ENCODE data around the gene CNTLN.
A peak's percentile ranks its signal among the peaks of the same experiment; 100 is the strongest.
"Not testable (repeated sequence)": the region's sequence is repeated elsewhere in the genome, so short reads cannot be mapped to it uniquely, and the experiment has no call there.

Gene CNTLN

GRCh38 chr9:17437813-17438212 lies 303.0 kb downstream of the CNTLN start:
- no peaks in the 10 kb centered on the region for H3K36me3 ChIP-seq (ENCODE audit: insufficient read depth, low read length)
- H3K9me2 ChIP-seq (ENCODE audit: low read depth, low read length) = no peaks in the 10 kb centered on the region
- H3K27me3 ChIP-seq (ENCODE audit: insufficient read depth, low read length) = no peaks in the 10 kb centered on the region
- no peaks in the 10 kb centered on the region for H3K4me1 ChIP-seq (ENCODE audit: insufficient read depth, low read length, severe bottlenecking)
- no peak overlapping the region for H2AFZ ChIP-seq (ENCODE audit: low read length)
- H3F3A ChIP-seq (ENCODE audit: insufficient read depth, low read length) = no peaks in the 10 kb centered on the region
- H4K20me1 ChIP-seq (ENCODE audit: insufficient read depth, low read length) = no peaks in the 10 kb centered on the region
- no peak overlapping the region for H3K4me3 ChIP-seq (ENCODE audit: low read depth, low read length, poor library complexity, severe bottlenecking)
- TF ChIP-seq CTCF (IDR thresholded peaks at IDR 0.05; ENCODE audit: low read length) (no peak), EZH2 (IDR thresholded peaks at IDR 0.05; ENCODE audit: borderline replicate concordance, low read length) (no peak)
- H3K79me2 ChIP-seq (ENCODE audit: insufficient read depth, low read length) = no peaks in the 10 kb centered on the region
- no peaks in the 10 kb centered on the region for H3K9me3 ChIP-seq (ENCODE audit: low read length)
- no peak overlapping the region for H3K9ac ChIP-seq (ENCODE audit: low read length)
- no peak overlapping the region for H3K27ac ChIP-seq (ENCODE audit: low read depth, low read length, poor library complexity, severe bottlenecking)
- H3K4me2 ChIP-seq (ENCODE audit: low read length) = no peak overlapping the region

- H3K79me2 ChIP-seq (ENCODE audit: insufficient read depth, low read length); H3K4me3 ChIP-seq (ENCODE audit: low read depth, low read length, poor library complexity, severe bottlenecking); H3K9ac ChIP-seq (ENCODE audit: low read length); H3K36me3 ChIP-seq (ENCODE audit: insufficient read depth, low read length); H3K9me3 ChIP-seq (ENCODE audit: low read length); H3K9me2 ChIP-seq (ENCODE audit: low read depth, low read length); H4K20me1 ChIP-seq (ENCODE audit: insufficient read depth, low read length); H3K27ac ChIP-seq (ENCODE audit: low read depth, low read length, poor library complexity, severe bottlenecking); H2AFZ ChIP-seq (ENCODE audit: low read length); H3K27me3 ChIP-seq (ENCODE audit: insufficient read depth, low read length); H3K4me2 ChIP-seq (ENCODE audit: low read length); H3K4me1 ChIP-seq (ENCODE audit: insufficient read depth, low read length, severe bottlenecking); H3F3A ChIP-seq (ENCODE audit: insufficient read depth, low read length): not testable (repeated sequence)
These were observed 310.3 kb downstream of the CNTLN start for GRCh38 chr9:17445126-17445525.

- Histone ChIP-seq H3K79me2 (ENCODE audit: insufficient read depth, low read length) (no peaks in the 10 kb centered on the region), H3K4me2 (ENCODE audit: low read length) (no peak overlapping the region), H2AFZ (ENCODE audit: low read length) (no peak overlapping the region), H3K4me1 (ENCODE audit: insufficient read depth, low read length, severe bottlenecking) (no peaks in the 10 kb centered on the region), H3K9me2 (ENCODE audit: low read depth, low read length) (no peaks in the 10 kb centered on the region), H3K27ac (ENCODE audit: low read depth, low read length, poor library complexity, severe bottlenecking) (no peak overlapping the region), H3K4me3 (ENCODE audit: low read depth, low read length, poor library complexity, severe bottlenecking) (no peak overlapping the region), H3K27me3 (ENCODE audit: insufficient read depth, low read length) (no peaks in the 10 kb centered on the region), H4K20me1 (ENCODE audit: insufficient read depth, low read length) (no peaks in the 10 kb centered on the region), H3K36me3 (ENCODE audit: insufficient read depth, low read length) (no peaks in the 10 kb centered on the region), H3K9ac (ENCODE audit: low read length) (no peak overlapping the region), H3K9me3 (ENCODE audit: low read length) (no peaks in the 10 kb centered on the region), H3F3A (ENCODE audit: insufficient read depth, low read length) (no peaks in the 10 kb centered on the region)
- TF ChIP-seq EZH2 (IDR thresholded peaks at IDR 0.05; ENCODE audit: borderline replicate concordance, low read length) = no peak
- TF ChIP-seq CTCF (IDR thresholded peaks at IDR 0.05; ENCODE audit: low read length) = no peak
These were observed 318.9 kb downstream of the CNTLN start for GRCh38 chr9:17453751-17454150.

GRCh38 chr9:17462869-17463464 lies 328.1 kb downstream of the CNTLN start:
- no peaks in the 10 kb centered on the region for H4K20me1 ChIP-seq (ENCODE audit: insufficient read depth, low read length)
- H3K4me3 ChIP-seq (ENCODE audit: low read depth, low read length, poor library complexity, severe bottlenecking) = no peak overlapping the region
- H3K27me3 ChIP-seq (ENCODE audit: insufficient read depth, low read length) = no peaks in the 10 kb centered on the region
- H3K27ac ChIP-seq (ENCODE audit: low read depth, low read length, poor library complexity, severe bottlenecking) = no peak overlapping the region
- no peaks in the 10 kb centered on the region for H3F3A ChIP-seq (ENCODE audit: insufficient read depth, low read length)
- H3K9me3 ChIP-seq (ENCODE audit: low read length) = no peaks in the 10 kb centered on the region
- peak; percentile 69 for TF ChIP-seq CTCF (IDR thresholded peaks at IDR 0.05; ENCODE audit: low read length)
- TF ChIP-seq EZH2 (IDR thresholded peaks at IDR 0.05; ENCODE audit: borderline replicate concordance, low read length) = no peak
- H2AFZ ChIP-seq (ENCODE audit: low read length) = no peak overlapping the region
- no peaks in the 10 kb centered on the region for H3K36me3 ChIP-seq (ENCODE audit: insufficient read depth, low read length)
- H3K79me2 ChIP-seq (ENCODE audit: insufficient read depth, low read length) = no peaks in the 10 kb centered on the region
- H3K9ac ChIP-seq (ENCODE audit: low read length) = no peak overlapping the region
- H3K4me1 ChIP-seq (ENCODE audit: insufficient read depth, low read length, severe bottlenecking) = no peaks in the 10 kb centered on the region
- no peak overlapping the region for H3K4me2 ChIP-seq (ENCODE audit: low read length)
- no peaks in the 10 kb centered on the region for H3K9me2 ChIP-seq (ENCODE audit: low read depth, low read length)

All from OCI-LY1 (cell line).